Hepatocyte (in vitro differentiated cells): ENCODE data around the gene C1orf115. TPM values are rescaled to one million over a fixed set of nuclear protein-coding genes. Genes with fewer than 3 reads are reported as not detected.

Experiments
- DNase-seq: peaks from one replicate; pipeline ENCODE4 v3.0.0-alpha.2; 2016; ENCODE audit warnings: low spot score
- H2AFZ ChIP-seq: fragments of 200-600 bp; sonication (generic); 2 replicates; pipeline ENCODE4 v1.6.0; 2016; ENCODE audit warnings: antibody characterized with exemption, mild to moderate bottlenecking
- H3K27ac ChIP-seq: fragments of 200-600 bp; sonication (generic); 2 replicates; pipeline ENCODE4 v1.5.1; 2016; ENCODE audit warnings: mild to moderate bottlenecking
- H3K27me3 ChIP-seq: fragments of 200-600 bp; sonication (generic); 2 replicates; pipeline ENCODE4 v1.6.1; 2016
- H3K36me3 ChIP-seq: fragments of 200-600 bp; sonication (generic); replicated peaks from 2 replicates; pipeline ENCODE4 v1.5.1; 2016; ENCODE audit warnings: low read depth; ENCODE audit not compliant: insufficient read depth
- H3K4me1 ChIP-seq: fragments of 200-600 bp; sonication (generic); 2 replicates; pipeline ENCODE4 v1.5.1; 2016; ENCODE audit warnings: mild to moderate bottlenecking, moderate library complexity; ENCODE audit not compliant: insufficient read depth
- H3K4me2 ChIP-seq: fragments of 200-600 bp; sonication (generic); 2 replicates; pipeline ENCODE4 v1.6.0; 2016
- H3K4me3 ChIP-seq: fragments of 200-600 bp; sonication (generic); 2 replicates; pipeline ENCODE4 v1.5.1; 2016; ENCODE audit warnings: mild to moderate bottlenecking
- H3K79me2 ChIP-seq: fragments of 200-600 bp; sonication (generic); 2 replicates; pipeline ENCODE4 v1.6.0; 2017; ENCODE audit warnings: mild to moderate bottlenecking
- H3K9me2 ChIP-seq: fragments of 200-600 bp; sonication (generic); replicated peaks from 2 replicates; pipeline ENCODE4 v1.6.0; 2017; ENCODE audit warnings: mild to moderate bottlenecking; ENCODE audit not compliant: insufficient read depth
- H3K9me3 ChIP-seq: fragments of 200-600 bp; sonication (generic); 2 replicates; pipeline ENCODE4 v1.5.1; 2016; ENCODE audit warnings: low read depth, mild to moderate bottlenecking
- H4K20me1 ChIP-seq: fragments of 200-600 bp; sonication (generic); 2 replicates; pipeline ENCODE4 v1.6.0; 2016; ENCODE audit warnings: mild to moderate bottlenecking; ENCODE audit not compliant: insufficient read depth, poor library complexity, severe bottlenecking
- CTCF ChIP-seq: fragments of 200-600 bp; sonication (generic); IDR thresholded peaks from 2 replicates; pipeline ENCODE4 v1.5.1; 2016; ENCODE audit warnings: antibody characterized with exemption, mild to moderate bottlenecking; ENCODE audit not compliant: poor library complexity
- EZH2 ChIP-seq: fragments of 200-600 bp; sonication (generic); IDR thresholded peaks from 2 replicates; pipeline ENCODE4 v1.6.1; 2016; ENCODE audit warnings: antibody characterized with exemption, mild to moderate bottlenecking, borderline replicate concordance
- EZH2phosphoT487 ChIP-seq: fragments of 200-600 bp; sonication (generic); IDR thresholded peaks from one replicate; pipeline ENCODE4 v1.6.1; 2018; ENCODE audit warnings: antibody characterized with exemption, mild to moderate bottlenecking, low read depth, moderate library complexity; ENCODE audit not compliant: unreplicated experiment, severe bottlenecking
- WGBS: methylation state at CpG from one replicate; pipeline ENCODE4 v1.1.6; 2016; ENCODE audit warnings: low lambda C conversion rate; ENCODE audit errors: missing lambda C conversion rate; 5-methylcytosine and 5-hydroxymethylcytosine counted together
- polyA plus RNA-seq: library from polyadenylated mRNA; unstranded; fragments of >200 nt; fragmentation: Nextera tagmentation; extraction: Ambion mirVana; gene quantifications from 2 replicates; pipeline ENCODE4 v1.2.1, GENCODE V29; 2016
- total RNA-seq: library from RNA; depleted of rRNA; stranded (reverse); fragments of >200 nt; gene quantifications from 2 replicates; pipeline ENCODE4 v1.2.3, GENCODE V29; 2014

Gene C1orf115
- total and polyA plus RNA-seq, 2 experiments from 2014 or later = 42.3 to 49.2 TPM

- Histone ChIP-seq H3K4me3 (peak overlapping the region; percentile 94), H3K4me1 (peaks cover 5% of the 10 kb centered on the region), H4K20me1 (peaks cover 8% of the 10 kb centered on the region), H3K36me3 (no peaks in the 10 kb centered on the region), H3K27me3 (no peaks in the 10 kb centered on the region), H3K27ac (peak overlapping the region; percentile 88), H2AFZ (peak overlapping the region; percentile 91), H3K9me2 (no peaks in the 10 kb centered on the region), H3K79me2 (peaks cover 34% of the 10 kb centered on the region), H3K9me3 (no peaks in the 10 kb centered on the region), H3K4me2 (peak overlapping the region; percentile 76)
- WGBS = 56% methylated on average over 14 of the region's 14 CpGs
- DNase-seq = peak; percentile 56
- no peak for TF ChIP-seq CTCF
- no peak for TF ChIP-seq EZH2
- TF ChIP-seq EZH2phosphoT487 = no peak
Observed at GRCh38 chr1:220691053-220691684, 1.0 kb downstream of the C1orf115 start.

- H2AFZ ChIP-seq = no peak overlapping the region
- no peaks in the 10 kb centered on the region for H3K9me3 ChIP-seq
- WGBS = 95% methylated on average over 8 of the region's 8 CpGs
- H3K27me3 ChIP-seq = no peaks in the 10 kb centered on the region
- peaks cover 8% of the 10 kb centered on the region for H4K20me1 ChIP-seq
- no peak overlapping the region for H3K4me3 ChIP-seq
- peak overlapping the region; percentile 76 for H3K4me2 ChIP-seq
- H3K79me2 ChIP-seq = peaks cover 34% of the 10 kb centered on the region
- H3K9me2 ChIP-seq = no peaks in the 10 kb centered on the region
- DNase-seq = no peak
- no peaks in the 10 kb centered on the region for H3K36me3 ChIP-seq
- TF ChIP-seq EZH2 (no peak), EZH2phosphoT487 (no peak), CTCF (no peak)
- H3K27ac ChIP-seq = no peak overlapping the region
- peaks cover 5% of the 10 kb centered on the region for H3K4me1 ChIP-seq
Observed at GRCh38 chr1:220692436-220693228, 2.5 kb downstream of the C1orf115 start.

GRCh38 chr1:220694866-220695382 is 4.8 kb downstream of the C1orf115 start:
- no peaks in the 10 kb centered on the region for H3K9me3 ChIP-seq
- DNase-seq = no peak
- no peak overlapping the region for H2AFZ ChIP-seq
- peaks cover 5% of the 10 kb centered on the region for H3K4me1 ChIP-seq
- H3K79me2 ChIP-seq = peaks cover 34% of the 10 kb centered on the region
- no peak overlapping the region for H3K27ac ChIP-seq
- 97% methylated on average over 8 of the region's 8 CpGs for WGBS
- no peak overlapping the region for H3K4me2 ChIP-seq
- peaks cover 8% of the 10 kb centered on the region for H4K20me1 ChIP-seq
- TF ChIP-seq EZH2 (no peak), CTCF (no peak), EZH2phosphoT487 (no peak)
- no peaks in the 10 kb centered on the region for H3K9me2 ChIP-seq
- no peaks in the 10 kb centered on the region for H3K27me3 ChIP-seq
- no peak overlapping the region for H3K4me3 ChIP-seq
- H3K36me3 ChIP-seq = no peaks in the 10 kb centered on the region
